HG03469 (cell line): ENCODE data around the gene NUDT7.

Experiments
- ATAC-seq: cut with Tn5 transposase; IDR thresholded peaks from one replicate; pipeline ENCODE4 v1.9.1; 2021; ENCODE audit warnings: mild to moderate bottlenecking, moderate library complexity, moderate number of reproducible peaks; ENCODE audit not compliant: unreplicated experiment

Gene NUDT7

DNA sequence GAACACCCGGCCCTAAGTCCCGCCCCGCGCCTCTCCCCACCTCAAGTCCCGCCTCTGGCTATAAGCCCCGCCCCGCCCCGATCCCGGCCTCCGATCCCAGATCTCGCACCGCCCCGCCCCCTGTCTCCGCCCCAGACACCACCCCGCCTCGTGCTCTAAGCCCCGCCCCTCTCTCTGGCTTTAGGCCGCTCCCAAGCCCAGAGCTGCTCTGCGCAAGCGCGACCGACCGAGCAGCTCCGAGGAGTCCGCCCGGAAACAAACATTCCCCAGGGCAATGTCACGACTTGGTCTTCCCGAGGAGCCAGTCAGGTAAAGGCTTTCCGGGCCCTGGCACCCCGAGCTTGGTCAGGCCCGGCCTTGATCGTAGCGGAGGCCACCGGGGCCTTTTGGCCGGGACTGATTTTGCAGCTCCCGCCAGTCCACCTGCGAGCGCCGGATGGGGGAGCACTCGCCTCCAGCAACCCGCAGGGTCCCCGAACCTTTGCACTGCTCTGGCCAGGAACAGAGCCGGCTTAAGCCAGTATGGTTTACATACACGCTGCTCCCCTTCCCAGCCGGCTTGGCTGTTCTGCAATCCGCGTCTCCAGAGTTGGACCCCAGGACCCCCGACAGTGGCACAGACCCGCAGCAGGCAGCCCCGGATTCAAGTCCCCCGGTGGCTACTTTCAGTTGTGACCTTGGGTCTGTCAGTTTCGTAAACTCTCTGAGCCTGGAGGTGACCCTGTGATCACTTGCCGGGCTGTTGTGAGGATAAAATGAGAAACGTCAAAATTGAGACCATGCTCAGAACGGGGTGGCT lies at the start of gene NUDT7:
TSS of gene NUDT7 (plus strand) at position 206 of the 799 bp plus-strand sequence. CDS start at position 275, 69 bp downstream.
- peak; percentile 71 for ATAC-seq

DNA sequence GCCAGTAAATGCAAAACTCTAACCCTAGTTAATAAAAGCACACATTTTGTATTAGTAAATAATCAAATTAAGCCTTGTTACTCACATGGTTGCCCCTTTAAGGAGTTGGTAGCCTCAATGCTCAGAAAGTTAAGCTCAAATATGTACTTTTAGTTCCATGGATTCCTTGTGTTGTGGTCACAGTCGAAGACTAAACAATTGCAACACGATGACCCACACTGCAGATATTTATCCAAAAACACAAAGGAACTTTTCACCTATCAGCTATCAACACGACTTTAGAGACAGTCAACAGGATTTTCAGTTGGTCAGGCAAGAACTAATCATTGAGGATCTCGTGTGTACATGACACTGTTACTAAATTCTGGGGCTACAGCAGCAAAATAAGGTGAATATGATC lies 47.4 kb upstream of the NUDT7 start:
- no peak for ATAC-seq

GRCh38 chr16:77675464-77676324 lies 46.6 kb upstream of the NUDT7 start:
- no peak for ATAC-seq

DNA sequence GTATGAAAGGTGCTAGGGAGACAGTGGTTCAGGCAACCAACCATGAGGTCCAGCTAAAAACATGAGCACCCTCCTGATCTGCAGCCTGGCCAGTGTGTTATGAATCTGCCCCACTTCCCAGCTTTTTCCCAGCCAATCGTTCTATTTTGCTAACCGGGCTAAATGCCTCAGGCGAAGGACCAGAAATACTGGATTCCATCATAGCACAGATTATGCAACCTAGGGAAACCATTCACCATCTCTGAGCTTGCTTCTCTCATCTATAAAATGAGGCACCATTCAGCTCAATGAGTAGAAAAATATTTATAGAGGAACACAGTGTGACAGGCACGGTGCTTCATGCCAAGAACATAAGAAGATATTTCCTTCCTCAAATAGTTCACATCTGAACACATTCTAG lies 45.2 kb upstream of the NUDT7 start:
- ATAC-seq = no peak

- no peak for ATAC-seq
These were observed 42.9 kb upstream of the NUDT7 start for GRCh38 chr16:77679391-77679790.

DNA sequence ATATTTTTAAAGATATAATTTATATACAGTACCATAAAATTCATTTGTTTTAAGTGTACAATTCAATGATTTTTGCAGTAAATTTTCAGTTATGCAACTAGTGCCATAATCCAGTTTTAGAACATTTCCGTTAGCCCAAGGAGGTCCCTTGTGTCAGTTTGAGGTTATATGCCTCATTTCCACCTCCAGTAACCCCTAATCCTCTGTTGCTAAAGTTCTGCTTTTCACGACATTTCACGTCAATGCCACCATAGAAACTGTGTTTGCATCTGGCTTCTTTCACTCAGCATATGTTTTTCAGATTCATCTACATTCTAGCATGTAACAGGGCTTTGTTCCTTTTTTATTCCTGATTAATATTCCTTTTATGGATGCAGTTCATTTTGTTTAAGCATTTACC lies 42.4 kb upstream of the NUDT7 start:
- peak; percentile 69 for ATAC-seq

DNA sequence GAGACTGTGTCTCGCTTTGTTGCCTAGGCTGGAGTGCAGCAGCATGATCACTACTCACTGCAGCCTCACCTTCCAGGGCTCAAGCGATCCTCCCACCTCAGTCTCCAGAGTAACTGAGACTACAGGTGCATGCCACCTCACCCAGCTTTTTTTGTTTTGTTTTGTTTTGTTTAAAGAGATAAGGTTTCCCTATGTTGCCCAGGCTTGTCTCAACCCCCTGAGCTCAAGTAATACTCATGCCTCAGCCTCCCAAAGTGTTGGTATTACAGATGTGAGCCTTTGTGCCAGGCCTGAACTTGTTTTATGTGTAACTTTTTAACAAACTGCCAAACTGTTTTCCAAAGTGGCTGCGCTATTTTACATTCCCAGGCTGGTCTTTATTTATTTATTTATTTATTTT lies 41.8 kb upstream of the NUDT7 start:
- ATAC-seq = no peak

DNA sequence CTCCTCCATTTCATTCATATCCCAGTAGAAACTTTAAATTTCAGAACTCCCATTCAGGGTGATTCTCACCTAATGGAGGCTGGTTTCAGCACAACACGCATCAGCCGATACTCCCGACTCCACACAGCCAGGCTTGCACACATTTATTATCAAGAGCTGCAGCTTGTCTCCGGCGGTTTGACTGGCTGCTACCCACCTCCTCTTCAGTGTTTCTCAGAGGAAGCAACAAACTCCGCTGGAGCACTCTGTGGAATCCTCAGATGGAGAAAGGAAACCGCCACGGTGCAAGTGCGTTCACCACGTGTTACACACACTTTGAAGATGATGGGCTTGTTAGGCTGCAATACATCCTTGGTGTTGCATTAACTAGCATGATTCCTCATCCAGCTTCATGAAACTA lies 39.7 kb upstream of the NUDT7 start:
- ATAC-seq = no peak

GRCh38 chr16:77683397-77684180 lies 38.7 kb upstream of the NUDT7 start:
- no peak for ATAC-seq

- no peak for ATAC-seq
These were observed 38.2 kb upstream of the NUDT7 start for GRCh38 chr16:77684181-77684526.

GRCh38 chr16:77686385-77686784 lies 35.9 kb upstream of the NUDT7 start:
- ATAC-seq = no peak

DNA sequence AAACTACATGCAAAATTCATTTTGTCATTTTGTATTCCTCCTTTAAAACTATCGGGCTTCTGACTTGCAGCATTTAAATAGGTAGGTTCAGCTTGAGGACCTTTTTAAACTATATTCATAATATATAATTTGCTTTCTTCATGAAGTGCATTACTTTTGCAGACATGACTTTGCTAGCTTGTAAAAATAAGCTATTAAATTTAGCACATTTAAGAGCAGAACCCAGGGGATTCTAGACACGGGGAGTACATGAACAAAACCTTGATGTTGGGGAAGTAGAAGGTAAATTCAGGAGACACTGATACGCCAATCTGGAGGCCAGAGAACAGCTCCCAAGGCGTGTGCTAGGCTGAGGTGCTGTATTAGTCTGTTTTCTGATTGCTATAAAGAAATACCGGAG lies 32.3 kb upstream of the NUDT7 start:
- ATAC-seq = no peak

DNA sequence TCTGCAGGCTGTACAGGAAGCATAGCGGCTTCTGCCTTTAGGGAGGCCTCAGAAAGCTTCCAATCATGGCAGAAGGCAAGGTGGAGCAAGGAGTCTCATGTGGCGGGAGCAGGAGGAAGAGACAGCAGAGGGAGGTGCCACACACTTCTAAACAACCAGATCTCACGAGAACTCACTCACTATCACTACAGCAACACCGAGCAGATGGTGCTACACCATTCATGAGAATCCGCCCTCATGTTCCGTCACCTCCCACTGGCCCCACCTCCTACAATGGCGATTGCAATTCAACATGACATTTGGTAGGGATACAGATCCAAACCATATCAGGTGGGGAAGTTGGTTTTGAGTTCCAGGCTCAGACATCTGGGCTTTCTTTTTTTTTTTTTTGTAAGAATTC lies 31.9 kb upstream of the NUDT7 start:
- ATAC-seq = no peak

DNA sequence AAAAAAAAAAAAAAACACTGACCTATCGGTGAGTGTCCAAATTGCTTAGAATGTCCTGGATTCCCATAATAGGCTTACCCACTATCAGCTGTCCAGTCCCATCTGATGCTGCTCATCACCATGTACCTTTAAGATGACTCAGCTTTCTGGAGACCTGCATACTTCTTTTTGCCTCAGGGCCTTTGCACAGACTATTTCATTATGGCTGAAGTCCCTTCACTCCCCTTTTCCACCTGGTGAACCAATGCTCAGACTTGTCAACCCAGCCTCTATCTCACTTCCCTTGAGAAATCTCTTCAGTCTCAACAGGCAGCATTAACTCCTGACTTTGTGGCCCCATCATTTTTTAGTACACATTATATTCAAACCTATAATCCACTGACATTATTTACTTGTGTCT lies 29.7 kb upstream of the NUDT7 start:
- no peak for ATAC-seq

- ATAC-seq = no peak
These were observed 26.2 kb upstream of the NUDT7 start for GRCh38 chr16:77696149-77696548.

- ATAC-seq = no peak
These were observed 21.5 kb upstream of the NUDT7 start for GRCh38 chr16:77700846-77701245.

GRCh38 chr16:77705351-77705750 lies 17.0 kb upstream of the NUDT7 start:
- no peak for ATAC-seq

GRCh38 chr16:77711179-77711578 lies 11.1 kb upstream of the NUDT7 start:
- no peak for ATAC-seq

- ATAC-seq = no peak
These were observed 10.5 kb upstream of the NUDT7 start for GRCh38 chr16:77711775-77712174.

- no peak for ATAC-seq
These were observed 7.2 kb upstream of the NUDT7 start for GRCh38 chr16:77715145-77715544.

- peak; percentile 15 for ATAC-seq
These were observed 484 bp upstream of the NUDT7 start for GRCh38 chr16:77721752-77722308.
